Naive thymus-derived CD4-positive, alpha-beta T cell (primary cell): ENCODE data around the gene MAK. TPM values are rescaled to one million over a fixed set of nuclear protein-coding genes. Genes with fewer than 3 reads are reported as not detected.
A peak's percentile ranks its signal among the peaks of the same experiment; 100 is the strongest.

Experiments used
- ATAC-seq: fragments of 150-1000 bp; cut with Tn5 transposase; 2 replicates; pipeline ENCODE4 v1.10.0; 2021; ENCODE audit warnings: mild to moderate bottlenecking, moderate library complexity
- CTCF ChIA-PET: fragments of 350-600 bp; sonication (Branson Sonifier 250); formaldehyde crosslinking; loops from one replicate; lab custom pipeline; 2021; ENCODE audit warnings: antibody characterized with exemption; lab: Charles Lee
- POLR2A ChIA-PET: fragments of 350-600 bp; sonication (Branson Sonifier 250); formaldehyde crosslinking; loops from one replicate; lab custom pipeline; 2021; ENCODE audit warnings: antibody characterized with exemption, inconsistent platforms; lab: Charles Lee
- DNase-seq, 9 donors: peaks; one replicate each; pipeline versions ENCODE4 v3.0.0 to v3.0.0-alpha.2; 2020 to 2022; ENCODE audit warnings: mixed read lengths in 1 of 9
- H3K27ac ChIP-seq: one replicate; pipeline ENCODE4 v1.7.0; 2013; ENCODE audit warnings: mild to moderate bottlenecking, low read depth, low read length, moderate library complexity
- H3K27me3 ChIP-seq, 2 donors: one replicate each; pipeline ENCODE4 v1.7.0; 2013; ENCODE audit warnings: low read length in 2 of 2, mild to moderate bottlenecking in 2 of 2, moderate library complexity in 2 of 2; ENCODE audit not compliant: control insufficient read depth in 2 of 2, insufficient read depth in 2 of 2
- H3K36me3 ChIP-seq, 3 experiments: 1 replicate in 2 of 3; 2 replicates in 1 of 3; pipeline ENCODE4 v1.7.0; 2013; ENCODE audit warnings: low read length in 3 of 3, mild to moderate bottlenecking in 3 of 3, moderate library complexity in 1 of 3; ENCODE audit not compliant: insufficient read depth in 3 of 3, control insufficient read depth in 2 of 3
- H3K4me1 ChIP-seq, 2 donors: one replicate each; pipeline ENCODE4 v1.7.0; 2013; ENCODE audit warnings: low read length in 2 of 2, mild to moderate bottlenecking in 2 of 2, moderate library complexity in 1 of 2; ENCODE audit not compliant: control insufficient read depth in 2 of 2, insufficient read depth in 2 of 2
- H3K4me3 ChIP-seq: 2 replicates; pipeline ENCODE4 v1.7.0; 2013; ENCODE audit warnings: mild to moderate bottlenecking, low read length
- H3K9me3 ChIP-seq, 3 experiments: 1 replicate in 2 of 3; 2 replicates in 1 of 3; pipeline ENCODE4 v1.7.0; 2013; ENCODE audit warnings: low read length in 3 of 3; ENCODE audit not compliant: control insufficient read depth in 2 of 3
- H3K27ac Mint-ChIP-seq, 9 donors: one replicate each; pipeline ENCODE4 v1.8.0; 2020 to 2022; ENCODE audit warnings: mixed read lengths in 9 of 9, mild to moderate bottlenecking in 8 of 9, moderate library complexity in 5 of 9, inconsistent platforms in 2 of 9
- H3K27me3 Mint-ChIP-seq, 5 donors: one replicate each; pipeline ENCODE4 v1.8.0; 2021 to 2022; ENCODE audit warnings: mixed read lengths in 5 of 5, mild to moderate bottlenecking in 1 of 5
- H3K36me3 Mint-ChIP-seq, 5 donors: one replicate each; pipeline ENCODE4 v1.8.0; 2020 to 2022; ENCODE audit warnings: mixed read lengths in 5 of 5, mild to moderate bottlenecking in 3 of 5, inconsistent platforms in 1 of 5
- H3K4me1 Mint-ChIP-seq, 7 donors: one replicate each; pipeline ENCODE4 v1.8.0; 2020 to 2022; ENCODE audit warnings: mixed read lengths in 7 of 7, mild to moderate bottlenecking in 3 of 7, inconsistent platforms in 1 of 7
- H3K4me3 Mint-ChIP-seq, 10 donors: one replicate each; pipeline ENCODE4 v1.8.0; 2020 to 2022; ENCODE audit warnings: mild to moderate bottlenecking in 10 of 10, mixed read lengths in 10 of 10, moderate library complexity in 6 of 10, inconsistent platforms in 2 of 10
- H3K9me3 Mint-ChIP-seq, 11 donors: one replicate each; pipeline ENCODE4 v1.8.0; 2020 to 2022; ENCODE audit warnings: mixed read lengths in 11 of 11, mild to moderate bottlenecking in 4 of 11, inconsistent platforms in 1 of 11, moderate library complexity in 1 of 11
- intact Hi-C, 2 donors: fragments of 100-400 bp; cut with micrococcal nuclease; formaldehyde crosslinking; loops; one replicate each; pipeline ENCODE4 v1.15.1; 2023
- polyA plus RNA-seq, 2 donors: library from polyadenylated mRNA; unstranded; fragments of 300-500 nt; fragmentation: Illumina TruSeq; gene quantifications; one replicate each; pipeline ENCODE4 v1.2.3, GENCODE V29; 2021
- total RNA-seq, 6 experiments: library from RNA in 5 of 6; stranded (reverse) in 5 of 6; gene quantifications; 1 replicate in 5 of 6; 2 replicates in 1 of 6; pipeline ENCODE4 v1.2.3 and lab custom pipeline; 2021 to 2026

Gene MAK
- total and polyA plus RNA-seq, 7 experiments from 2014 or later, result 0.07 to 0.42 (median 0.34) TPM; not detected in 4

GRCh38 chr6:10771371-10771894 is 66.9 kb downstream of the MAK start:
- Histone ChIP-seq H3K4me3 (no peak overlapping the region), H3K4me1 (no peaks in the 10 kb centered on the region), H3K27ac (no peak overlapping the region), H3K27me3 (no peaks in the 10 kb centered on the region), H3K36me3 (peaks cover 0 to 22% (median 0%) of the 10 kb centered on the region in 3 experiments), H3K9me3 (no peaks in the 10 kb centered on the region)
- no peaks in the 10 kb centered on the region for H3K9me3 Mint-ChIP-seq
- H3K4me3 Mint-ChIP-seq, result no peak overlapping the region
- CTCF ChIA-PET, result no interaction called here
- no peak overlapping the region for H3K27ac Mint-ChIP-seq
- POLR2A ChIA-PET, result no interaction called here
- intact Hi-C loops, result no loop called here
- H3K4me1 Mint-ChIP-seq, result peaks cover 0 to 5% (median 0%) of the 10 kb centered on the region in 7 donors
- DNase-seq (no peak), ATAC-seq (no peak)
- no peaks in the 10 kb centered on the region for H3K27me3 Mint-ChIP-seq
- peaks cover 0 to 35% (median 24%) of the 10 kb centered on the region in 5 donors for H3K36me3 Mint-ChIP-seq

GRCh38 chr6:10769419-10769818 is 68.9 kb downstream of the MAK start:
- ATAC-seq (no peak), DNase-seq (no peak)
- H3K36me3 Mint-ChIP-seq, result peaks cover 0 to 26% (median 20%) of the 10 kb centered on the region in 5 donors
- ChIA-PET POLR2A (no interaction called here), CTCF (no interaction called here)
- H3K9me3 Mint-ChIP-seq, result no peaks in the 10 kb centered on the region
- H3K27me3 Mint-ChIP-seq, result no peaks in the 10 kb centered on the region
- no peak overlapping the region for H3K27ac Mint-ChIP-seq
- no peak overlapping the region for H3K4me3 Mint-ChIP-seq
- Histone ChIP-seq H3K4me3 (no peak overlapping the region), H3K27me3 (no peaks in the 10 kb centered on the region), H3K4me1 (no peaks in the 10 kb centered on the region), H3K36me3 (peaks cover 0 to 16% (median 0%) of the 10 kb centered on the region in 3 experiments), H3K9me3 (no peaks in the 10 kb centered on the region), H3K27ac (no peak overlapping the region)
- intact Hi-C loops, result no loop called here
- H3K4me1 Mint-ChIP-seq, result peaks cover 0 to 5% (median 0%) of the 10 kb centered on the region in 7 donors

GRCh38 chr6:10763006-10763405 is 75.3 kb downstream of the MAK start:
- DNase-seq (no peak), ATAC-seq (no peak)
- Histone ChIP-seq H3K27me3 (no peaks in the 10 kb centered on the region), H3K4me3 (no peak overlapping the region), H3K36me3 (peaks cover 0 to 5% (median 0%) of the 10 kb centered on the region in 3 experiments), H3K4me1 (no peaks in the 10 kb centered on the region), H3K27ac (no peak overlapping the region), H3K9me3 (no peaks in the 10 kb centered on the region)
- intact Hi-C loops, result no loop called here
- POLR2A ChIA-PET, result no interaction called here
- no peak overlapping the region for H3K4me3 Mint-ChIP-seq
- peaks cover 5 to 21% (median 12%) of the 10 kb centered on the region in 7 donors for H3K4me1 Mint-ChIP-seq
- H3K27ac Mint-ChIP-seq, result no peak overlapping the region
- H3K9me3 Mint-ChIP-seq, result no peaks in the 10 kb centered on the region
- H3K27me3 Mint-ChIP-seq, result no peaks in the 10 kb centered on the region
- CTCF ChIA-PET, result interaction anchor here (1.2 kb wide), 1 partner anchor 285 kb away, joined by 3 read pairs; no protein-coding TSS in a partner anchor
- H3K36me3 Mint-ChIP-seq, result peaks cover 3 to 32% (median 17%) of the 10 kb centered on the region in 5 donors

- H3K36me3 ChIP-seq, result peaks cover 0 to 30% (median 0%) of the 10 kb centered on the region in 3 experiments
- CTCF ChIA-PET, result interaction anchor here (0.6 to 1.2 kb wide), 2 partner anchors 12 to 37 kb away, joined by 3 to 4 read pairs; partner anchors contain the start of genes TMEM14B and TMEM14C
- H3K9me3 Mint-ChIP-seq, result no peaks in the 10 kb centered on the region
- intact Hi-C loops, result loop anchor here (1.0 kb wide), 2 partner anchors 13 to 250 kb away; partner anchors contain the start of gene TMEM14B (in 1 of the 2)
- no peak overlapping the region for H3K4me3 ChIP-seq
- H3K9me3 ChIP-seq, result no peaks in the 10 kb centered on the region
- H3K27ac Mint-ChIP-seq, result peak overlapping the region in 1 of 9 donors; percentile 53
- no peaks in the 10 kb centered on the region for H3K4me1 ChIP-seq
- POLR2A ChIA-PET, result interaction anchor here (0.9 to 1.5 kb wide), 2 partner anchors 12 to 39 kb away, joined by 3 to 5 read pairs; partner anchors contain the start of gene TMEM14B
- ATAC-seq (no peak), DNase-seq (no peak)
- peaks cover 5 to 31% (median 20%) of the 10 kb centered on the region in 7 donors for H3K4me1 Mint-ChIP-seq
- no peak overlapping the region for H3K27ac ChIP-seq
- H3K4me3 Mint-ChIP-seq, result no peak overlapping the region
- H3K36me3 Mint-ChIP-seq, result peaks cover 8 to 57% (median 31%) of the 10 kb centered on the region in 5 donors
- H3K27me3 Mint-ChIP-seq, result no peaks in the 10 kb centered on the region
- H3K27me3 ChIP-seq, result no peaks in the 10 kb centered on the region
Observed at GRCh38 chr6:10759884-10760329, 78.4 kb downstream of the MAK start.

- intact Hi-C loops, result loop anchor here (1.0 kb wide), 2 partner anchors 12 to 249 kb away; partner anchors contain the start of gene TMEM14B (in 1 of the 2)
- peaks cover 5 to 35% (median 24%) of the 10 kb centered on the region in 7 donors for H3K4me1 Mint-ChIP-seq
- POLR2A ChIA-PET, result interaction anchor here (0.9 to 1.5 kb wide), 2 partner anchors 12 to 39 kb away, joined by 3 to 5 read pairs; partner anchors contain the start of gene TMEM14B
- H3K9me3 Mint-ChIP-seq, result no peaks in the 10 kb centered on the region
- ATAC-seq, result peak; percentile 66
- CTCF ChIA-PET, result interaction anchor here (0.6 to 1.2 kb wide), 2 partner anchors 11 to 37 kb away, joined by 3 to 4 read pairs; partner anchors contain the start of genes TMEM14B and TMEM14C
- no peaks in the 10 kb centered on the region for H3K27me3 Mint-ChIP-seq
- Histone ChIP-seq H3K9me3 (no peaks in the 10 kb centered on the region), H3K36me3 (peaks cover 0 to 36% (median 4%) of the 10 kb centered on the region in 3 experiments), H3K4me3 (no peak overlapping the region), H3K4me1 (no peaks in the 10 kb centered on the region), H3K27ac (no peak overlapping the region), H3K27me3 (no peaks in the 10 kb centered on the region)
- peak in 4 of 9 donors; percentile 8 to 27 (median 14) for DNase-seq
- H3K36me3 Mint-ChIP-seq, result peaks cover 12 to 61% (median 36%) of the 10 kb centered on the region in 5 donors
- peak overlapping the region in 2 of 9 donors; percentile 28 to 72 for H3K27ac Mint-ChIP-seq
- H3K4me3 Mint-ChIP-seq, result no peak overlapping the region
Observed at GRCh38 chr6:10759312-10759839, 79.0 kb downstream of the MAK start.

GRCh38 chr6:10756085-10756484 is 82.3 kb downstream of the MAK start:
- Mint-ChIP-seq H3K9me3 (no peaks in the 10 kb centered on the region), H3K4me3 (no peak overlapping the region), H3K36me3 (peaks cover 18 to 68% (median 47%) of the 10 kb centered on the region in 5 donors), H3K27ac (peak overlapping the region in 4 of 9 donors; percentile 15 to 56 (median 34)), H3K27me3 (no peaks in the 10 kb centered on the region), H3K4me1 (peaks cover 11 to 51% (median 44%) of the 10 kb centered on the region in 7 donors)
- Histone ChIP-seq H3K36me3 (peaks cover 0 to 65% (median 10%) of the 10 kb centered on the region in 3 experiments), H3K4me1 (peaks cover 0 to 8% of the 10 kb centered on the region in 2 donors), H3K4me3 (no peak overlapping the region), H3K27ac (no peak overlapping the region), H3K27me3 (no peaks in the 10 kb centered on the region), H3K9me3 (no peaks in the 10 kb centered on the region)
- no peak for DNase-seq
- no peak for ATAC-seq
- ChIA-PET POLR2A (no interaction called here), CTCF (no interaction called here)
- intact Hi-C loops, result no loop called here
